Measurements from ENCODE around the gene GNAI3.

Gene GNAI3

GRCh38 chr1:109667452-109668122 lies 119.2 kb downstream of the GNAI3 start, which contains the start of gene GSTM2:
TSS of gene GSTM2 (plus strand) at chr1:109668057. CDS start at chr1:109668116, 59 bp downstream.
- DNase-seq = peak; percentile 54 to 73
